ENCODE data around the gene PFDN5.

PFDN5 gene

GRCh38 chr12:53332744-53333143 lies 37.4 kb downstream of the PFDN5 start:
- peaks cover 77% of the 10 kb centered on the region for H3K27me3 Mint-ChIP-seq
- ATAC-seq: no peak
- H3K27ac Mint-ChIP-seq: no peak overlapping the region
- DNase-seq: no peak
- H3K4me3 Mint-ChIP-seq: no peak overlapping the region
- H3K9me3 Mint-ChIP-seq: no peaks in the 10 kb centered on the region
- H3K4me1 Mint-ChIP-seq: peaks cover 12% of the 10 kb centered on the region

GRCh38 chr12:53333289-53333688 lies 37.9 kb downstream of the PFDN5 start:
- ATAC-seq: no peak

GRCh38 chr12:53333845-53334244 lies 38.5 kb downstream of the PFDN5 start:
- Mint-ChIP-seq H3K27ac (no peak overlapping the region), H3K4me3 (no peak overlapping the region)

More at GRCh38 chr12:53333289-53333688, 37.9 kb downstream of the PFDN5 start:
- no peak overlapping the region for H3K4me3 Mint-ChIP-seq
- peaks cover 78% of the 10 kb centered on the region for H3K27me3 Mint-ChIP-seq
- H3K9me3 Mint-ChIP-seq: no peaks in the 10 kb centered on the region
- H3K4me1 Mint-ChIP-seq: peaks cover 16% of the 10 kb centered on the region
- no peak for DNase-seq
- H3K27ac Mint-ChIP-seq: no peak overlapping the region

GRCh38 chr12:53334822-53335221 lies 39.5 kb downstream of the PFDN5 start:
- Mint-ChIP-seq H3K9me3 (no peaks in the 10 kb centered on the region), H3K27ac (no peak overlapping the region), H3K27me3 (peaks cover 78% of the 10 kb centered on the region), H3K4me1 (peaks cover 18% of the 10 kb centered on the region), H3K4me3 (no peak overlapping the region)
- no peak for ATAC-seq
- no peak for DNase-seq

More at GRCh38 chr12:53333845-53334244, 38.5 kb downstream of the PFDN5 start:
- DNase-seq: no peak
- H3K4me1 Mint-ChIP-seq: peaks cover 18% of the 10 kb centered on the region
- H3K9me3 Mint-ChIP-seq: no peaks in the 10 kb centered on the region
- H3K27me3 Mint-ChIP-seq: peaks cover 80% of the 10 kb centered on the region
- ATAC-seq: no peak

- H3K4me1 Mint-ChIP-seq: peaks cover 26% of the 10 kb centered on the region
- DNase-seq (no peak), ATAC-seq (peak; percentile 22)
- peak within 1 kb of the TSS in 1 of 2 donors; percentile 16 for H3K27ac Mint-ChIP-seq
- no peaks in the 10 kb centered on the region for H3K9me3 Mint-ChIP-seq
- peaks cover 85% of the 10 kb centered on the region for H3K27me3 Mint-ChIP-seq
- no peak within 1 kb of the TSS for H3K4me3 Mint-ChIP-seq
These were observed 40.9 kb downstream of the PFDN5 start, which contains the start of gene SP7 for GRCh38 chr12:53336181-53336681. TSS of gene SP7 (minus strand) at chr12:53336354. CDS start at chr12:53335646, 708 bp downstream.

- DNase-seq (no peak), ATAC-seq (no peak)
- peak overlapping the region in 1 of 2 donors; percentile 73 for H3K27ac Mint-ChIP-seq
These were observed 42.7 kb downstream of the PFDN5 start for GRCh38 chr12:53338017-53338416.

GRCh38 chr12:53338916-53339315 lies 43.6 kb downstream of the PFDN5 start:
- H3K27me3 Mint-ChIP-seq: peaks cover 61% of the 10 kb centered on the region
- ATAC-seq: peak; percentile 21
- no peak overlapping the region for H3K4me3 Mint-ChIP-seq
- H3K4me1 Mint-ChIP-seq: peaks cover 33% of the 10 kb centered on the region
- H3K9me3 Mint-ChIP-seq: no peaks in the 10 kb centered on the region
- H3K27ac Mint-ChIP-seq: no peak overlapping the region
- no peak for DNase-seq

More at GRCh38 chr12:53338017-53338416, 42.7 kb downstream of the PFDN5 start:
- Mint-ChIP-seq H3K9me3 (no peaks in the 10 kb centered on the region), H3K27me3 (peaks cover 70% of the 10 kb centered on the region), H3K4me1 (peaks cover 26% of the 10 kb centered on the region), H3K4me3 (peak overlapping the region in 1 of 2 donors; percentile 7)

GRCh38 chr12:53340398-53340797 lies 45.1 kb downstream of the PFDN5 start:
- Mint-ChIP-seq H3K4me3 (no peak overlapping the region), H3K27me3 (peaks cover 47% of the 10 kb centered on the region), H3K4me1 (peaks cover 45% of the 10 kb centered on the region), H3K9me3 (no peaks in the 10 kb centered on the region), H3K27ac (no peak overlapping the region)
- ATAC-seq (no peak), DNase-seq (no peak)

GRCh38 chr12:53343449-53343848 lies 48.1 kb downstream of the PFDN5 start:
- ATAC-seq (no peak), DNase-seq (no peak)
- Mint-ChIP-seq H3K9me3 (no peaks in the 10 kb centered on the region), H3K4me1 (peaks cover 34% of the 10 kb centered on the region), H3K4me3 (peak overlapping the region in 1 of 2 donors; percentile 20), H3K27me3 (peaks cover 16% of the 10 kb centered on the region), H3K27ac (no peak overlapping the region)

GRCh38 chr12:53343969-53344368 lies 48.6 kb downstream of the PFDN5 start:
- DNase-seq (no peak), ATAC-seq (peak; percentile 55)
- peak overlapping the region; percentile 73 to 74 for H3K4me3 Mint-ChIP-seq
- peaks cover 33% of the 10 kb centered on the region for H3K4me1 Mint-ChIP-seq
- H3K27ac Mint-ChIP-seq: peak overlapping the region in 1 of 2 donors; percentile 77
- peaks cover 11% of the 10 kb centered on the region for H3K27me3 Mint-ChIP-seq
- no peaks in the 10 kb centered on the region for H3K9me3 Mint-ChIP-seq

GRCh38 chr12:53344487-53344823 lies 49.1 kb downstream of the PFDN5 start:
- DNase-seq (peak in 1 of 2 donors; percentile 25), ATAC-seq (peak; percentile 8)
- Mint-ChIP-seq H3K4me1 (peaks cover 33% of the 10 kb centered on the region), H3K27ac (peak overlapping the region in 1 of 2 donors; percentile 77), H3K9me3 (no peaks in the 10 kb centered on the region), H3K27me3 (peaks cover 10% of the 10 kb centered on the region), H3K4me3 (peak overlapping the region; percentile 73 to 74)

- no peaks in the 10 kb centered on the region for H3K9me3 Mint-ChIP-seq
- peak; percentile 64 to 73 for DNase-seq
- peak overlapping the region in 1 of 2 donors; percentile 93 for H3K27ac Mint-ChIP-seq
- ATAC-seq: peak; percentile 88
- H3K27me3 Mint-ChIP-seq: peaks cover 6% of the 10 kb centered on the region
- peak overlapping the region; percentile 94 to 96 for H3K4me3 Mint-ChIP-seq
- H3K4me1 Mint-ChIP-seq: peaks cover 33% of the 10 kb centered on the region
These were observed 49.6 kb downstream of the PFDN5 start for GRCh38 chr12:53344824-53345485.

- peak overlapping the region; percentile 94 to 96 for H3K4me3 Mint-ChIP-seq
- ATAC-seq (peak; percentile 17), DNase-seq (no peak)
- peaks cover 26% of the 10 kb centered on the region for H3K4me1 Mint-ChIP-seq
- H3K27ac Mint-ChIP-seq: peak overlapping the region in 1 of 2 donors; percentile 93
- no peaks in the 10 kb centered on the region for H3K9me3 Mint-ChIP-seq
- H3K27me3 Mint-ChIP-seq: no peaks in the 10 kb centered on the region
These were observed 50.3 kb downstream of the PFDN5 start for GRCh38 chr12:53345486-53346188.

- H3K27ac Mint-ChIP-seq: no peak overlapping the region
- ATAC-seq: no peak
These were observed 51.1 kb downstream of the PFDN5 start for GRCh38 chr12:53346491-53346890.

GRCh38 chr12:53347905-53348304 lies 52.6 kb downstream of the PFDN5 start:
- peaks cover 32% of the 10 kb centered on the region for H3K4me1 Mint-ChIP-seq
- no peak for DNase-seq
- H3K27me3 Mint-ChIP-seq: no peaks in the 10 kb centered on the region
- no peaks in the 10 kb centered on the region for H3K9me3 Mint-ChIP-seq
- H3K27ac Mint-ChIP-seq: no peak overlapping the region
- H3K4me3 Mint-ChIP-seq: no peak overlapping the region
- ATAC-seq: no peak

More at GRCh38 chr12:53346491-53346890, 51.1 kb downstream of the PFDN5 start:
- H3K4me1 Mint-ChIP-seq: peaks cover 25% of the 10 kb centered on the region
- no peaks in the 10 kb centered on the region for H3K27me3 Mint-ChIP-seq
- H3K9me3 Mint-ChIP-seq: no peaks in the 10 kb centered on the region
- DNase-seq: no peak
- no peak overlapping the region for H3K4me3 Mint-ChIP-seq
